T1000 (cell line): Measurements from ENCODE around the gene KCMF1.
"Not testable (repeated sequence)": the region's sequence is repeated elsewhere in the genome, so short reads cannot be mapped to it uniquely, and the experiment has no call there.

Experiments used
- DNase-seq: peaks from one replicate; lab custom pipeline; 2025; ENCODE audit warnings: mixed read lengths; lab: John Stamatoyannopoulos, UW

The KCMF1 gene

GRCh38 chr2:84970868-84971509 is at the start of gene KCMF1:
KCMF1 (plus strand) TSS chr2:84971161; CDS start chr2:84971452, 291 bp downstream.
- DNase-seq, result peak; percentile 57

- DNase-seq, result no peak
These were observed 48.0 kb upstream of the KCMF1 start for GRCh38 chr2:84923009-84923408.

DNA sequence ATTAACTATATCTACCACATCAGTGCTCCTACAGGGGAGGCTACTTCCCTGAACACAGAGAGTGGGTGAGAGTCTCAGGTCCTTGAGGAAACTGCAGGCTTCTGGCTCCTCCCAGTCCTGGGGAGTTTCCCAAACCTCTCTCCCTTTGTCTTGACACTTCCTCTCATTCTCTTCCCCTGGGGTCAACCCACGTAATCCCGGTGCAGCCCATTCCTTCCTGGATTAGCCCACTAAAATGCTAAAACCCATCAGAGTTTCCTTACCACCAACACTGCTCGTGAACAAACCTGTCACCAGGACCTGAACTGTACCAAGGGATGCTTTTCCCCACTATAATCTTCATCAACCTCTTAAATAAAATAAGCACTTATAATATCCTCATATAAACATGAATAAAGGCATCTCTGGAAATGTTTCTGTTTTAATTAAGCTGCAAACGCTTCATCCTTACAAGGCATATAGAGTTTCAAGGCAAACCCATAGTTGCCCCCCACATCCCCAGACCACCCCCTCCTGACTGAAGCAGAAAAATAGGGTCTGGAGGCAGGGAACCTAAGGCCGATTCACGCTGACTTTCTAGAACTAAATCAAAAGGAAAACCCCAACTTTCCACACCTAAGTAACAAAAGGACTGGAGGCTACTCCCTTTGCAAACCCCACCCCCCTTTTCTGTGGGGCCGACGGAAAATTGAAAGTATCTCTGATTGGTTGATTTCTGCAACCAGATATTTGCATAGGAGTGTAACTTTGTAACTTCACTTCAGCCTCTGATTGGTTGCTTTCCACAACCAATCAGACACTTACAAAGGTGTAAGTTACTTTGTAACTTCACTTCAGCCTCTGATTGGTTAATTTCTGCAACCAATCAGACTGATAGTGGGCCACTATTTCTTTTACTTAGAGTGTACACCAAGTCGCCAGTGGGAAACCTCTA is 46.5 kb upstream of the KCMF1 start:
- DNase-seq, result peak; percentile 53

- no peak for DNase-seq
These were observed 45.6 kb upstream of the KCMF1 start for GRCh38 chr2:84925336-84925723.

DNA sequence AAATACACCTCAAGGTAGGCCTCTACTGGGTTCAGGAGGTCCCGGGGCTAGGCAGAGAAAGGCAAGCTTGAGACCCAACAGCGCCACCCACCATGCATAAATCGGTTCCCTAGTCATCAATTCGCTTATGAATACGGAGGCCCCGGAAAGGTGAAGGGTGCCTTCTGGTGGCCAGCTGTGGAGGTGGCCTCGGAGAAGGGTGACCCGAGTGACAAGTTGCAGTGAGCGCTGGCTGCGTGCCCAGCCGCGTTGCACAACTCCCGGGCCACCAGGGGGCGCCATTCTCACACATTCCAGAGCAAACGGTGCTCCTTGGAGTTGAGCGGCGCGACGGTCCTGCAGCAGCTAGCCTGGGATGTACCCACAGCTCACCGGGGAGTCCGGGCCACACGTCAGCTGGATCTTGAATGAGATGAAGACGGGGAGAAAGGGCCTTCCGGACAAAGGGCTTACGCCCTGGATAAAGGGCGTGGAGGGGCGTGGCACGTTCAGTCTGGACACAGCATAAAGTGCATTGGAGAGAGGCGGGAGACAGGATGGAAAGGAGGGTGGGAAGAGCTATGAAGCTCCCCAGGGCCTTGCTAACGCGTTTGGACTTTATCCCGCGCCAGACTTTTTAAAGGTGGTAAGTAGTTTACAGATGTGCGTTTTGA is 45.1 kb upstream of the KCMF1 start:
- peak; percentile 89 for DNase-seq

DNA sequence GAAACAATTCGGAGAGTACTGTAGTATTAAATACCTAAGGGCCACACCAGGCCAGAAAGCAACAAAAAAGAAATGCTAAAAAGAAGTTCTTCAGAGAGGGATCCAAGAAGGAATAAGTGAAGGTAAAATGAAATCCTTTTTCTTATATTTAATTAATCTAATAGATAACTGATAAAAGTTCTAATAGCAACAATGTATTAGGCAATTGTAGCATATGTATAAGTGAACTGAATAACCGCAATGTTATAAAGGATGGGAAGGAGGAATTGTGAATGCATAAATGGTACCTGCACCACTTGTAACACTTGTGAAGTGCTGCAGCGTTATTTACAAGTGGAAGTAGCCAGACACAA is 43.7 kb upstream of the KCMF1 start:
- DNase-seq, result no peak

DNA sequence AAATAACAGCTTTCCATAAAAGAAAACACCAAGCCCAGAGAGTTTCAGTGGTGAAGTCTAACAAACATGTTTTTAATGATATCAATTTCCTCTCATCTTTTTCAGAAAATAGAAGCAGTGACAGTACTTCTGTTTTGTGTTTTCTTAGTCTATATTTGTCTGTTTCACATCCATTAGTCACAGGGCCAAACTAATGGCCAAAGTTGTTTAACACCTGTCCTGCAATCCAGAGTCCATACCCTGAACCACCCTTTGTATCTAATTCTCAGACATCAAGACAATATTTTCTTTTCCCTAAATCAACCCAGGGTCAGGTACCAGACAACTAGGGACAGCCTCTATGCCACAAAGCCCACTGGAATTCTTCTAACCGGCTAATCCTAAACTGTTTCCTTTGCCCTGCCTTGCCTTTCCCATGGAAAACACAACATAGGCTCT is 39.6 kb upstream of the KCMF1 start:
- DNase-seq, result no peak

- no peak for DNase-seq
These were observed 32.6 kb upstream of the KCMF1 start for GRCh38 chr2:84938194-84938879.

GRCh38 chr2:84939426-84940087 is 31.4 kb upstream of the KCMF1 start:
- DNase-seq, result no peak

DNA sequence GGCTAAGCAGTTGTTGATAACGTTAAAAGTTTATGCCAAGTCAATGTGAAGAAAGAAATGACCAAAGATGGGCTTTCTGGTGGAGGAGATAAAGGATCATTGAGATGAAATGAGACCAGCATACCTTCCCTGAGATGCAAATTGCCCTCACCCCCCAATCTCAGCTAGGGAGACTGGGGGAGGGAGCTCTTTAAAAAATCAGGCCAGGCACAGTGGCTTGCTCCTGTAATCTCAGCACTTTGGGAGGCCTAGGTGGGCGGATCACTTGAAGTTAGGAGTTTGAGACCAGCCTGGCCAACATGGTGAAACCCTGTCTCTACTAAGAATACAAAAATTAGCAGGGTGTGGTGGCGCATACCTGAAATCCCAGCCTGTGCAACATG is 30.9 kb upstream of the KCMF1 start:
- no peak for DNase-seq

GRCh38 chr2:84940831-84941412 is 30.0 kb upstream of the KCMF1 start:
- DNase-seq, result no peak

DNA sequence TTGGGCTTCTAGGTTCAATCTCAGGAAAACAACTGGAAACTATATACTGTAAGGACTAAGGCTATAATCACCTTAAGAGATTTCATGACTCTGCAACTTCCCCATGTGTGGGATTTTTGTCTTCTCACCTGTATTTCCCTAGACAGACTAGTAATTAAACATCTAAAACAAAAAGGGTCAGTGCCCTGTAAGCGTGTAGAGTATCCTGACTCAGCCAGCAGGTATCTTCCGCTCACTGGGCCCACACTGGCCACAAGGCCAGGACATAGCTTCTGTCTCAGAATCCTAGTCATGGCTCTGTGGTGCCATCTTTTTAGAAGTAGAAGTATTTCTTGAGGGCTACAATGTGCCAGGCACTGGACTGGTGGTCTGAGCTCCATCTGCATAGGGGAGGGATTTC is 28.8 kb upstream of the KCMF1 start:
- no peak for DNase-seq

DNA sequence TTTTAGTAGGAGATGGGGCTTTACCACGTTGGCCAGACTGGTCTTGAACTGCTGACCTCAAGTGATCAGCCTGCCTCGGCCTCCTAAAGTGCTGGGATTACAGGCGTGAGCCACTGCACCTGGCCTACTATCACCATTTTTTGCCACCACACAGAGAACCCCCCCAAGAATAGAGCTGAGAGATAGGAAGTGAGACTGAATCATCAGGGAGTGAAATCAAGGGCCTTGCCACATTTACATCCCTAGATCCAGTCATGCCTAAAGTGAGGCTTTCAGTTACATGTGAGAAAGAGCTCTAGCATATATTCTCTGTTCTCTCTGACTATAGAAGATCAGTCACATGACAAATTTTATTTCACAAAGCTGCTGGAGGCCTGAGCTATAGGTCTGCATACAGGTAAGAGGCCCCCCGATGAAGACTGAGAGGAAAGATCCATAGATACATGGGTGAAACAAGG is 28.0 kb upstream of the KCMF1 start:
- no peak for DNase-seq

DNA sequence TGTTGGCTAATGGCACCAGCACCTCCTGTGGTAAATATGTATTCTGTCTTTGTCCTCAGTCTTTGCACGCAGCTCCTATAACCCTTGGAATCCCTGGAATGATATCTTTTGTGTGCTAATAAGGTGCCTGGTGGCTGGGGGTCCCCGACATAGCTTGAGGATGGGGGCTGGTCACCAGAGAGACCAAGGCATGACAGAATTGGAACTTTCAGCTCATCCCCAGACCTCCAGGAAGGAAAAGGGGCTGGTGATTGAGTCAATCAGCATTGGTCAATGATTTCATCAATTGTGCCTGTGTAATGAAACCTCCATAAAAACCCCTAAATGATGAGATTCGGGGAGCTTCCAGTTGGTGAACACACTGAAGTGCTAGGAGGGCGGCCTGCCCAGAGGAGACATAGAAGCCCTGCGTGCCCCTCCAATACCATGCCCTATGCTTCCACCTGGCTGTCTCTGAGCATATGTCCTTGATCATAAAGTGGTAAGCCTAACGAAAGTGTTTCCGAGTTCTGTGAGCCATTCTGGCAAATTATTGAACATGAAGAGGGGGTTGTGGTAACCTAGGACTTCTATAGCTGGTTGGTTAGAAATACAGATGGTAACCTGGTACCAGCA is 26.6 kb upstream of the KCMF1 start:
- no peak for DNase-seq

DNA sequence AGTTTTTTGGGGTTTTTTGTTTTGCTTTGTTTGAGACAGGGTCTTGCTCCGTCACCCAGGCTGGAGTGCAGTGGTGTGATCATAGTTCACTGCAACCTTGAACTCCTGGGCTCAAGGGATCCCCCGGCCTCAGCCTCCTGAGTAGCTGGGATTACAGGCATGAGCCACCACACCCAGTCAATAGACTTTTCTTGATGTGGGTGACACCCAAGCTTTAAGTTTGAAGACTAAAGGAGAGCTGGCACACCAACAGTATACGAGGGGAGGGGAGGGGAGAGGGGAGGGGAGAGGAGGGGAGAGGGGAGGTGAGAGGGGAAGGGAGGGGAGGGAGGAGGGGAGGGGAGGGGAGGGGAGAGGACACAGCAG is 25.1 kb upstream of the KCMF1 start:
- not testable (repeated sequence) for DNase-seq

DNA sequence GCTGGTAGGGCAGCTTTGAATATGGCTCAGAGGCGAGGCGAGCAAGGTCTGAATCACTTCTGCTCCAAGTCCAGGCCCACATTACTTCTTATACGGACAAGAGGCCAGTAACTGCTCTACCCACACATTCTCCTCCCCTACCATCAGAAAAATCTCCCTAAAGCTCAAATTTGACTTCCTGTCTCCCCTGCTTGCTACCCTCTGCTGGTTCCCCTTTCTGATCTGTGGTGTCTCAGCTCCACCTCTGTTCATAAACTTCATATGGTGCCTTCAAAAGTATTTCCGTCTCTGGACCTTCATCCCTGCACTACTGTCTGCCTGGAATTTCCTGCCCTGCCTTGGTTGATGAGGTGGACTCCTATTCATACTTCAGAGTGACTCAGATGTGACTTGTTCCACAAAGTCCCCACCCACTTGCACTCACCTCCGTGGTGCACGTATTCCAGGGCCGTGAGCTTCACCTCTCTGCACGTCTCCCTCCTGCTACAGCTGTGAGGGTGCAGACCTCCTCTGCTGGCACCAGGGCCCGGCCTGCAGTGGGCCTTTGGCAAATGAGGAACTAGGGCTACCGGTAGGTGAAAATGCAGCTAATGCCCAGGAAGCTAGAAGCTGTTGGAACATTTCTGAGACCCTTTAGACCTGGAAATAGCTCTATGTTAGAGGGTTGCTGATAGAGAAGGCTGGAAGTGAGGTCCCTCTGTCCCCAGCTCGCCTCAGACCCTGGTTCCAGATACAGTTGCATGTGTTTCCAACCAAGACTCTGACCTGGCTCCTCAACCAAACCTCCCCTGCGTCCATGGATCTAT is 24.6 kb upstream of the KCMF1 start:
- peak; percentile 39 for DNase-seq

DNA sequence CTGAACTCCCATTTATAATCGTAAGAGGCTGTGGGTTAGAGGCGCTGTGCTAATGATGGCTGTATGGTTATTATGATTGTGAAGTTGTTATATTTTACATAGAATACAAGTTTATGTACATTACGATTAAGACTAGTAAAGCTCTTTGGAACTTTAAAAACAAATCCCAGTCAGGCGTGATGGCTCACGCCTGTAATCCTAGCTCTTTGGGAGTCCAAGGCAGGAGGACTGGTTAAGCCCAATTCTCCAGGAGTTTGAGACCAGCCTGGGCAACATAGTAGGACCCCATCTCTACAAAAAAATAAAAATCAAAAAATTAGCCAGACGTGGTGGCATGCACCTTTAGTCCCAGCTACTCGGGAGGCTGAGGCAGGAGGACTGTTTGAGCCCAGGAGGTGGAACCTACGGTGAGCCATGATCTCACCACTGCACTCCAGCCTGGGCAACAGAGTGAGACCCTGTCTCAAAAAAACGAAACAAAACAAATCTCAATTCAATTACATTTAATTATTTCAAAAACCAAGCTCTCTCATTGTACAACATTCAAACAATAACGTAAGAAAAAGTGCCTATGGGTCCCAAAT is 23.9 kb upstream of the KCMF1 start:
- DNase-seq, result no peak

DNA sequence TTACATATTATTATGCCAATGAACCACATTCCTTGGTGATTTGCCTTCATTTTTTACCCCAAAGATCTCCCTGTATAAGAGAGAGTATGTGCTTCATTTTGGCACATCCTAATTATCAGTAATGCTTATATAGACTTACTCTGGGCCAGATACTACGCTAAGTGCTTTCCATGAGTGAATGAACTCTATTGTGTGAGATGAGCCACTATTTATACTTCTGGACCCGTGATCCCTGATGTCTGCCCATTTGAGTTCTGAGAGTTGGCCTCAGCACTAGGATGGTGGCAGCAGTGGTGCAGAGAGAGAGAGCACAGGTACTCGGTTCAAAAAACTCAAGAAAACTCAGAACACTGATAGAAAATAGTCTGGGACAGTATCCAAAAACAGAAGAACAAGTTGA is 17.4 kb upstream of the KCMF1 start:
- DNase-seq, result no peak

DNA sequence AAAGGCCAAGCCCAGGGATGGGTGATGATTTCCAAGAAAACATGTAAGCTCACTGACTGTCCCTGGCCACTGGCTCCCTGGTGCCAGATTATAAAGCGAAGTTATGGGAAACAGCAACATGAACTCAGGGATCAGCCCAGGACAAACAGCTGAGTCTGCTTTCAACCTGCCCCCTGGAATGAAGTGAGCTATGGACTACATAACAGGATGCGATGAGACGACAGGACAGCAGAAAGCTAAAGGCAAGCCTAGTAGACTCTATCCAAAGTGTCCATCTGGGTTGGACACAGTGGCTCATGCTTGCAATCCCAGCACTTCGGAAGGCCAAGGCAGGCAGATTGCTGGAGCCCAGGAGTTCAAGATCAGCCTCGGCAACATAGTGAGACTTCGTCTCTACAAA is 16.6 kb upstream of the KCMF1 start:
- DNase-seq, result no peak
